GF-D8 (cell line): Measurements from ENCODE around the gene GPBAR1.
"Not testable (repeated sequence)": the region's sequence is repeated elsewhere in the genome, so short reads cannot be mapped to it uniquely, and the experiment has no call there.

ENCODE experiments used
- DNase-seq: peaks from one replicate; lab custom pipeline; 2025; lab: John Stamatoyannopoulos, UW

GPBAR1 gene

GRCh38 chr2:218310853-218311540 is 50.2 kb downstream of the GPBAR1 start:
- no peak for DNase-seq

DNA sequence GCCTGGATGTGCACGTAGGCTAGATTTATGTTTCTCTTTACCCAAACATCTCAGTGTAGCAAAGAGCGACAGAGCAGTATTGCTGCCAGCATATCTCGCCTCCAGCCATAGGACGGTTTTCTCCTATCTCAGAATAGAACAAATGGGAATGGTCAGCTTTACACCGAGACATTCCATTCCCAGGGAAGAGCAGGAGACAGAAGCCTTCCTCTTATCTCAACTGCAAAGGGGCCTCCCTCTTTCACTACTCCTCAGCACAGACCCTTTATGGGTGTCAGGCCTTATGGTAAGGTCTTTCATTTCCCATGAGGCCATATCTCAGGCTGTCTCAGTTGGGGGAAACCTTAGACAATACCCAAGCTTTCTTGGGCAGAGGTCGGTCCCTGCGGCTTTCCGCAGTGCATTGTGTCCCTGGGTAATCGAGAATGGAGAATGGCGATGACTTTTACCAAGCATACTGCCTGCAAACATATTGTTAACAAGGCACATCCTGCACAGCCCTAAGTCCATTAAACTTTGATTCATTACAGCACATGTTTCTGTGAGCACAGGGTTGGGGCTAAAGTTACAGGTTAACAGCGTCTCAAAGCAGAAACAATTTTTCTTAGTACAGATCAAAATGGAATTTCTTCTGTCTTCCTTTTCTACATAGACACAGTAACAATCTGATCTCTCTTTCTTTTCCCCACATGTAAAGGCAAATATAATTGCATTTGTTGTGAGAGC is 50.9 kb downstream of the GPBAR1 start:
- DNase-seq = not testable (repeated sequence)

- no peak for DNase-seq
Observed at GRCh38 chr2:218312267-218312756, 51.5 kb downstream of the GPBAR1 start.

- DNase-seq = no peak
Observed at GRCh38 chr2:218313356-218313755, 52.5 kb downstream of the GPBAR1 start.
